GM12892 (cell line): Measurements from ENCODE around the gene INSIG1.

Experiments used
- POLR2A ChIP-seq: IDR thresholded peaks from 2 replicates; pipeline ENCODE4 v1.6.1; 2011; ENCODE audit warnings: low read depth, low read length, control low read depth
- POLR2AphosphoS5 ChIP-seq: IDR thresholded peaks from 2 replicates; pipeline ENCODE4 v1.6.1; 2011; ENCODE audit warnings: low read depth, low read length, control low read depth

- no peak for TF ChIP-seq POLR2AphosphoS5
- no peak for TF ChIP-seq POLR2A
These were observed 18.9 kb downstream of the INSIG1 start for GRCh38 chr7:155316427-155317113.
